ENCODE measurements around the gene TSPAN18.

Gene TSPAN18

DNA sequence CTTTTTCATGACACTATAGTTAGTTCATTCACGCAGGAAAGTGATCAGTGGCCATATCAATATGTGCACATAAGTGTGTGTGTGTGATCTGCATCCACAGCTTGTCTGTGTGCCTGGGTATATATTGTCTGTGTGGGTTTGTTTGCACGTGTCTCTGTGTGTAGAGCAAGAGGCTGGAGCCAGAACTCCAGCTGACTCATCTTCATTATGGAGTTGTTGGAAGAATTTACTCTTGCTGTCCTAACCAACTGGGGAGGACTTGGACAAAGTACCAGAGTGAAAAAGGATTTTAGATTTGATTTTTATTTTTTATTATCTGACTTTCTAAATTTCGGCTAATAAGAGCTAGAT is 160.0 kb downstream of the TSPAN18 start:
- no peak for DNase-seq (ENCODE audit: low read depth, low spot score)

DNA sequence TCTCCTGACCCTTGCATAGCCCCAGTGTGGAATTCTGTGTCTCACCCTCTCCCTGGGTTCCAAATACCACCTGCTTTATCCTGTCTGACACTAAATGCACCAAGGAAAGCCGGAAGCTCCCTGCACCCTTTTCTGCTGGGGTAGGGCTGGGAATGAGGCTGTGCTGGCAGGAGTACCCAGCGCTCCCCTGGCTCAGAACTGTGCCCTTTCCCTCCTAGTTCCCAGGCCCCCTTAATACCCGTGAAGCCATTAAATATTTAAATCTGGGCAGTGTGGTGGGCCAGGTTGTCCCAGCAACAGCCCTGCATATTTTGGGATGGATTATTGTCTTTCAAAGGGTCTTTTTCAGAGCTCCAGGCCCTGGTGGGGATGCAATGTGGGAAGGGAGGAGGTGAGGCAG is 160.9 kb downstream of the TSPAN18 start:
- no peak for DNase-seq (ENCODE audit: low read depth, low spot score)

DNA sequence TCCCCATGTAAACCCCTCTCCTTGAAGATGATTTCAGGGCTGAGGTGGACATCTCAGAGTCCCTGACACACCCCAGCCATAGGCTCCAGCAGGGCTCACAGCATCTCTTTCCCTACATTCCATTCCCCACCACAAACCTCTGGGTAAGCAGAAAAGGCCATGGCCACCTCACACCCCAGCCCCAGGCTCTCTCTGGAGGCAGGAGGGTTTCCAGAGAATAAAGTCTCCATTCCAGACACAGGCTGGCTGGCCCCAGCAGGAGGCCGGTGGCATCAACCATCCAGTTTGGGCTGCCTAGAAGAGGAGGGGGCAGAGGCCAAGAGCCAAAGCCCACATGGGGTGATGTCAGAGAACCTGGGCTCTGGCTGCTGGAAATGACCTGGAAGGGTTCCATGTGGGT is 162.5 kb downstream of the TSPAN18 start:
- DNase-seq (ENCODE audit: low read depth, low spot score): no peak

DNA sequence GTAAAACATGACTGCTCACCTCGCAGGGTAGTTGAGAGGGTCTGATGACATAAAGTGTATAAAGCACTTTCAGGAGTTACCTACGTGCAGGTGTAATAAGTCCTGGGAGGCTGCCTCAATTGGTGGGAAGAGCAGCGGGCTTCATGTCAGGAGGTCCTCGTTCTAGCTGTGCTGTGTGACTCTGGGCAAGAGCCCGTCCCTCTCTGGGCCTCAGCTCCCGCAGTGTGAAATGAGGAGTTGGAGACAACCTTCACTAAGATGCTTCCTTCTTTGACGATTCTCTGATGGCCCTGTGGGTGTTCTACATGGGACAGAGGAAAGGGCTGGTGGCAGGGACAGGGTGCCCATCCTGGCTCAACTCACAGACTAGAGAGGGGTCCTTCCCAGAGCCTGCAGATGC is 166.1 kb downstream of the TSPAN18 start:
- DNase-seq (ENCODE audit: low read depth, low spot score): no peak

GRCh38 chr11:44893308-44893822 is 166.6 kb downstream of the TSPAN18 start:
- no peak for DNase-seq (ENCODE audit: low read depth, low spot score)

- peak; percentile 29 for DNase-seq (ENCODE audit: low read depth, low spot score)
Measured at GRCh38 chr11:44893846-44894617, 167.3 kb downstream of the TSPAN18 start.

DNA sequence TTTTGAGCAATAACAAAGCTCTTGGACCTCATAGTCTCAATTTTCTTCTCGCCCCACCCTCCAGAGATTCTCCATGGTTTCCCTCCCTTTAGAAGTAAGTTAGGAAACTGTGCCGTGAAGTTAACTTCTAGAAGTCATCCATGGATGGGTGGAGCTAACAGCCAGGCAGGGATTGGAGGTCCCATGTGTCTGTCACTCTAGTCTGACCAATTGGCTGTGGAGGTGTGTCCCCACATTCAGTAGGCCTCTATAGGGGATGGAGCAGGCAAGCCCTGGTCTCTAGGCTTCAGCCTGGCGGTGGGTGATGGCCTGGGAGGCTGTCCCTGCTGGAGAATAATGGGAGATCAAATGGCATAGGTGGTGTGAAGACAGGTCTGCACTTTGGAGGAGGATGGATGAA is 173.2 kb downstream of the TSPAN18 start:
- no peak for DNase-seq (ENCODE audit: low read depth, low spot score)

- DNase-seq (ENCODE audit: low read depth, low spot score): no peak
Measured at GRCh38 chr11:44901120-44901633, 174.4 kb downstream of the TSPAN18 start.

DNA sequence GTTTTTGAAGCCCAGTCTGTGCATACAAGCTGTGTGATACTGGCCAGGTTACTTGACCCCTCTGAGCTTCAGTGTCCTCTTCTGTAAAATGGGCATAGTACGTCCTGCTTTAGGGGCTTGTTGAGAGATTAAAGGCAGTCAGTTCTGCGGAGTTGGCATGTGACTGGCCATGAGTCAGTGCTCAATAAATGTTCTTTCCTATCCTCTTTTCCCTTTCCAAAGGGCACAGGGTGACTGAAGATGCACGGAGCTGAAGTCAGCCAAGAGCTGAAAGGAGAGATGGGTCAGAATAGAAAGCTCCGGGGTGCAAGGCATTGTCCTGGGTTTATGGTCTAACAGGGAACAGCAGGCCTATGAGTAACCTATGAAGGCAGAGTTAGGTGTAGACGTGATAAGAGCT is 175.0 kb downstream of the TSPAN18 start:
- no peak for DNase-seq (ENCODE audit: low read depth, low spot score)

- DNase-seq (ENCODE audit: low read depth, low spot score): no peak
Measured at GRCh38 chr11:44903035-44903434, 176.3 kb downstream of the TSPAN18 start.

- no peak for DNase-seq (ENCODE audit: low read depth, low spot score)
Measured at GRCh38 chr11:44903518-44903917, 176.8 kb downstream of the TSPAN18 start.

DNA sequence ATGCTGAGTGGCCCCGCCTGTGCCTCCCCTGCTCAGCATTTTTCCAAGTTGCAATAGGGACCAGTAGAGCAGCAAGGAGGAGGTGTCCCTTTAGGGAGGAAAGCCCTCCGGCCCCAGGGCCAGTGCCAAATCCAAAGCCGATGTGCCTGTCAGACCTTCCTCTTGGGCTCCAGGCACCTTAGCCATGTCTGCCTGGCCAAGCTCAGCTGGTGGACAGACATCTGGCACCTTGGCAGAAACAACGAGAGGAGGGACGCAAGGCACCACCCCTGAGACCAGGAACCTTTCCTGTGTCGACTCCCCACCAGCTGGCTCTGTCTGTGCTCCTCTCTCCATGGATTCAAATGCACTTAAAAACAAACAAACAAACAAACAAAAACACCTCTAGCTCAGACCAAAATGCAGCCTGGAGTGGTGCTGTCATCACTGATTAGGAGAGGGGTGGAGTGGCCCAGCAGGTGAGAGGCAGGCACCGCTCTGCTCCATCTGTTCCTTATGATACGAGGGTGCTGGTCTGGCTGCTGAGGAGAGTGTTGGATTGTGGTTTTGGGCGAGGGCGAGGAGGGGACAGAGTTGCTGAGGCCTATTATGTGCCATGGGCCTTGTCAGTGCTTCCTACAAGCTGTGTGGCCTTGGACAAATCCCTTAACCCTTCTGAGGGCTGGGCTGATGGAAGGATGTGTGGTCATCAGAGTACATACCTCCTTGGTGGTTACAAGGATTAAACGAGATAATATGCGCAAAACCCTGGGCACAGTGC is 177.7 kb downstream of the TSPAN18 start:
- DNase-seq (ENCODE audit: low read depth, low spot score): no peak

DNA sequence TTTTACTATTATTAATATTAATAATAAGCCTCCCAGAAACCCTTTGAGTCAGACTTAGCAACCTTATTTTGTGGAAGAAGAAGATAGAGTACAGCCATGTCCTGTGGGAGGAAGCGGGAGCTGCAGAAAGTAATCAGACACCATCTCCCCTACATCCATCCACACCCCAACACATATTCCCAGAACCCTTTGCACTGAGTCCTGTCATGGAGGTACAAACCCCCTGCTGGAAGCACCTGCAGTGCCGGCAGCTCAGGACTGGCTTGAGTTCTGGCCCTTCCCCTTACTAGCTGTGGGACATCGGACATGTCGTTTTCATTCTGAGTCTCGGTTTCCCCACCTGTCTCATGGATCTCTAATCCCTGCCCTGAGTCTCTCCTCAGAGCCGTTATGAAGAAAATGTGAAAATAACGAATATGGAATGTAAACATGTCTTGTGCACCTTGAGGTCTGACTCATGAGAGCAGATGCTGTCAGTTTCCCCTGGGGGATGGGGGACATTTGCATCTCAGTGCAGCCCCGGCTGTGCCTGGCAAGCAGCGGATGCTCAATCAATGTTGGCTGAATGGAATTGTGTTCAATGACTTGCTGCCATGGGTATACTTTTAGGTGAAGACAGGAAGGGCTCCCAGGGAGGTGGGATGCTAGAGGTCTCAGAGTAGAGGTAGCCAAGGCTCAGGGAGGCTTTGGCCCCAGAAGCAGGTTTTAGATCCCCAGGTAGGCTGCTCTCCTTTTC is 178.5 kb downstream of the TSPAN18 start:
- no peak for DNase-seq (ENCODE audit: low read depth, low spot score)

DNA sequence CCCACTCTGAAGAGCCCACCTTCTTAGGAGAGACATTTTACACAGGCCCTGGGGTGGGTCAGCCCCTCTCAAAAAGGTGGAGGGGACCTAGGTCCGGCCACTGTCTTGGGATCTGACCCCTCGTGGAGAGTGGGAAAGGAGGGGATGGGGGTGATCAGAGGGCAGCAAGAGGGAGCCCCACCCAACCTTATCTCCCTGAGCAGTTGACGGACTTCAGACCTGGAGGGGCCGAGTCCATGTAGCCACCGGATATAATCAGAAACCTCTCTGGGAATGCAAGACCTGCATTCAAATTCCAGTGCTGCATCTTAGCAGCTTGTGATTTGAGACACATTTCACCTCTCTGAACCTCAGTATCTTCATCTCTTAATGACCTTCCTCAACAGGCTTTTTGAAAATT is 179.9 kb downstream of the TSPAN18 start:
- no peak for DNase-seq (ENCODE audit: low read depth, low spot score)

DNA sequence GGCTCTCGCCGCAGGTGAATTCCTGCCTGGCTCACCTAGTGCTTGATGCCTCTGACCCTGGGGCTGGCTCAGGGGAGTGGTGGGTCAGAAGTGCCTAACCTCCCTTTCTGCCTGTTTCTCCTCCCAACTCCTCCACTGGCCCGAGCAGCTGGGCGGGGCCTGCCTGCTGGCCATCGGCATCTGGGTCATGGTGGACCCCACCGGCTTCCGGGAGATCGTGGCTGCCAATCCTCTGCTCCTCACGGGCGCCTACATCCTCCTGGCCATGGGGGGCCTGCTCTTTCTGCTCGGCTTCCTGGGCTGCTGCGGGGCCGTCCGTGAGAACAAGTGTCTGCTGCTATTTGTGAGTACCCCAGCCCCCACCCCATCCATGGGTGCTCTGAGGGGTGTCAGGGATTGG is 182.8 kb downstream of the TSPAN18 start:
- DNase-seq (ENCODE audit: low read depth, low spot score): no peak

DNA sequence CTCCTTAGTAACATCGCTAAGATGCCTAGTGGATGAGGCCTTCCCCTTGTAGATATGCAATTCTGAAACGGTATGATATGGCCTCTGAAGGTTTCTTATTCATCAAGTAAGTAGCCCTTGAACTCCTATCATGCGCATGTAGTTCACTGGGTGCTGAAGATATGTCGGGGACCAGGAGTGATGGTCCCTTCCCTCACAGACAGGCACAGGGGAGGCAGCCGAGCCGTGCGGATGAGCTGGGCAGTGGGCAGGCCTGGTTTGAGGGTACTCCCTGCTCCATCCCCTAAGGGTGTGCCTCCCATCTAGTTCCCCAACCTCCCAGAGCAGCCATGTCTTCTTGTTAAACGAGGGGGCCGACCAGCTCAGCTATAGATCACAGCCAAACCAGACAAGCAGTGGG is 183.8 kb downstream of the TSPAN18 start:
- no peak for DNase-seq (ENCODE audit: low read depth, low spot score)

GRCh38 chr11:44911029-44911814 is 184.5 kb downstream of the TSPAN18 start:
- peak; percentile 20 for DNase-seq (ENCODE audit: low read depth, low spot score)

- no peak for DNase-seq (ENCODE audit: low read depth, low spot score)
Measured at GRCh38 chr11:44912270-44912987, 185.7 kb downstream of the TSPAN18 start.

GRCh38 chr11:44913502-44913901 is 186.7 kb downstream of the TSPAN18 start:
- DNase-seq (ENCODE audit: low read depth, low spot score): no peak

DNA sequence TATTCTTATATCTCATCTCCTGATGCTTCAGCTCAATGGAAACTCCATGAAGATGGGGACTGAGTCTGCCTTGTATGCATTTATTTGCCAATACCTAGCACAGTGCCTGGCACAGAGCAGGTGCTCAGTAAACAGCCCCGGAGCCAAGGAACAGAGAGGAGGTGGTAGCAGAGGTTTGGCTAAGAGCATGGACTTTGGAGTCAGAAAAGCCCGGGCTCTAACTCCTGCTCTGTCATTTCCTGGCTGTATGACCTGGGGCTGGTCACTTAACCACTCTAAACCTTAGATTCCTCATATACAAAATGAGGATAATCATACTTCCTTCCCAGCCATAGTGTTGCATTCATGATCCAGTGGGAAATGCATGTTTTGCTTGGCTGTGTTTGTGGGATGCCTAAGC is 187.3 kb downstream of the TSPAN18 start:
- no peak for DNase-seq (ENCODE audit: low read depth, low spot score)

DNA sequence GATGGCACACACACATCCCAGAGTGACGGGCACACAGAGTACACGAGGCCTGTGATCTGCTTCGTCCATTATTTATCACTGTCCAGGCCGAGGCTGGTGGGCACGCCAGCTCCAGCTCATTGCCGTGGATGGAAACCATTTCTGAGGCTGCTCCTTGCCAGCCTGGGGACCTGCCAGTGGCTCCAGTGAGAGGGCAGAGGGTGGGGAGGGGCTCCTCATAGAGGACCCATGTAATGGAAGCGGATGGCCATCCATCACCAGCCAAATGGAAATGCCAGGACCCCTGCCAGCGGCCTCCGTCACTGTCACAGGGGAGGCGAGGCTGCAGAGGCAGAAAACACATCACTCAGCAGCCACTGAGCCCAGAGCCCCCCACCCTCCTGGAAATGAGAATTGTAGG is 188.2 kb downstream of the TSPAN18 start:
- no peak for DNase-seq (ENCODE audit: low read depth, low spot score)

Measured in brain pericyte (primary cell).